GM21360 (cell line): ENCODE results near the gene CLMP.

Experiments used
- ATAC-seq: cut with Tn5 transposase; IDR thresholded peaks from one replicate; pipeline ENCODE4 v1.9.1; 2021; ENCODE audit warnings: mild to moderate bottlenecking, moderate library complexity; ENCODE audit not compliant: unreplicated experiment

CLMP gene, protein sequence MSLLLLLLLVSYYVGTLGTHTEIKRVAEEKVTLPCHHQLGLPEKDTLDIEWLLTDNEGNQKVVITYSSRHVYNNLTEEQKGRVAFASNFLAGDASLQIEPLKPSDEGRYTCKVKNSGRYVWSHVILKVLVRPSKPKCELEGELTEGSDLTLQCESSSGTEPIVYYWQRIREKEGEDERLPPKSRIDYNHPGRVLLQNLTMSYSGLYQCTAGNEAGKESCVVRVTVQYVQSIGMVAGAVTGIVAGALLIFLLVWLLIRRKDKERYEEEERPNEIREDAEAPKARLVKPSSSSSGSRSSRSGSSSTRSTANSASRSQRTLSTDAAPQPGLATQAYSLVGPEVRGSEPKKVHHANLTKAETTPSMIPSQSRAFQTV

GRCh38 chr11:123195188-123196059 lies at the start of gene CLMP:
Gene CLMP (minus strand): TSS chr11:123195248. CDS start chr11:123194940, 308 bp downstream.
- no peak for ATAC-seq

GRCh38 chr11:123241874-123242543 lies 47.0 kb upstream of the CLMP start:
- no peak for ATAC-seq

- ATAC-seq: no peak
Observed at GRCh38 chr11:123241294-123241693, 46.2 kb upstream of the CLMP start.

- no peak for ATAC-seq
Observed at GRCh38 chr11:123239191-123240150, 44.4 kb upstream of the CLMP start.

- no peak for ATAC-seq
Observed at GRCh38 chr11:123238297-123238696, 43.2 kb upstream of the CLMP start.

- ATAC-seq: no peak
Observed at GRCh38 chr11:123236879-123237278, 41.8 kb upstream of the CLMP start.

- ATAC-seq: no peak
Observed at GRCh38 chr11:123235656-123236261, 40.7 kb upstream of the CLMP start.

- ATAC-seq: no peak
Observed at GRCh38 chr11:123235117-123235655, 40.1 kb upstream of the CLMP start.

GRCh38 chr11:123233975-123234334 lies 38.9 kb upstream of the CLMP start:
- no peak for ATAC-seq

DNA sequence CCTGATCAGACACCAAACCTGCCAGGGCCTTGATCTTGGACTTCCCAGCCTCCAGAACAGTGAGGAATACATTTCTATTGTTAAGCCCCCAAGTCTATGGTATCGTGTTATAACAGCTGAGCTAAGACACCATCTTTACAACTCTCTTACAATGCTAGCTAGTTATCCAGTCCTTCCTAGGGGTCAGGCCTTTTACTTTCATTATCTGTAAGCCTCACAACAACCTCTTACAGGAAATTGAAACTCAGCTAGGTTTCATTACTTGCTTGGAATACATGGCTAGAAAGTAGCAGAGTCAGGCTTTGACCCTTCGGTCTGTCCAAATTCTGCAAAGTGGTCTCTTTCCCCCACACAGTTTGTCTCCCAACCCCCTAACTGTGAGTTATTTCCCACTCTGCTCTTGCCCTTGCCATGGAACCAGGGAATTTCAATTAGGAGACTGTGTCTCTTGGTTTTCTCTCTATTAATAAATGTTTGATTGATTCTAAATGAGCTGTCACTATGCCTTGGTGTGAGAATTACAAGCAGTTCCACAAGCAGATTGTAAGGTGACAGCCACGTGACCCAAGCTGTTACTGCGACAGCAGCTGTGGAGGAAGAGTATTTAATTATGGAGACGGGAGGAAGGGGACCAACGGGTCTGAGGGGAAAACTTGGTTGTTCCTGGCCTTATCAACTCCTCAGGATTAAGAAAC lies 38.4 kb upstream of the CLMP start:
- peak; percentile 88 for ATAC-seq

DNA sequence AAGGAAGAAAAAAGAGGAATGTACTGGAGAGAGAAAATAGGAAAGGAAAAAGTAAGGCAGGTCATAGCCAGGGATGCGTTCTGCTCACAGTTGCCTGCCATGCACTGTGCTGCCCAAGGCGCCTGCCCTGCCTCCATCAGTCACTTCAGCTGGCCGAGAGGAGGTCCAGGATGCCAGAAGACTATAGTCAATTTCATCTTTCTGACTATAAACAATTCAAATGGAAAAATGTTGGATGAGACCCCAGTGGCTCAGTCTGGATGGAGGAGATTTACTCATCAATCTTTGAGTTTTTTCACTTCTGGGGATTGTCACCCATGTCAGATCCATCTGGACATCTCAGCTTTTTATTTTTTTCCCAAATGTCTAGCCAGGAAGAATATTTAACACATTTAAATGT lies 36.7 kb upstream of the CLMP start:
- ATAC-seq: no peak

DNA sequence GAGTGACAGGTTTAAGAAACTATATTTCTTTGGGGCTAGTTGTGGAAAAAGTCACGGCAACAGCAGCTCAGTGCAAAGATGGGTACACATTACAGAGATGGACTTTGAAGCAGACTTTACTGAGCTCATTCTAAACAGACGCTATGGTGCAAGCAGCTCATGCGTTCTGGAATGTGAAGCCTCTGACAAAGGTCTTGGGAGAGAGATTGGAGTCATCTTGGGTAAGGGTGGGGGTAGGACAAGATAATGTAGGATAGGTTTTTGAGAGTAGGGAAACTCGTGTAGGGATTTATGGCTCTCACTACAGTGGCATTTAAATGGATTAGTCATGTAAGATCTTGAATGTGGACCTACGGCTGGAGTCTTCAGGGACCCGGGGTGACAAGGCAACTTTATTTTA lies 36.2 kb upstream of the CLMP start:
- ATAC-seq: no peak

DNA sequence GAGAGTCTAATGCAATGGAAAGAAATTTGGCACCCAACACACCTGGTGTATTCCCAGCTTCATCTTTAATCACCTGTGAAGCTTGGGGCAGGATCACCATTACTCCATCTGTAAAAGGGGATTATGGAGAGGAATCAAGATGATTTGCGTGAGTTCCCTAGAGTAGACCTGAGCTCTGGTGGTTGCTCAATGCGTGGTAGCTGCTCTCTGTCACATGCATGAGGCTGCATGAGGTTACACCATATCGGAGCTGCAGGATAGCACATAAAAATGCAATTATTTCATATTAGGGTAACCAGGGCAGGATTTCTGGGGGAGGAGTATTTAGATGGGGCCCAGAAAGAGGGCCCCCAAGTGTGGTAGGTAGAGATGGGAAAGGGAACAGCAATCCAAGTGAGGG lies 35.3 kb upstream of the CLMP start:
- ATAC-seq: no peak

- no peak for ATAC-seq
Observed at GRCh38 chr11:123228496-123229163, 33.6 kb upstream of the CLMP start.

DNA sequence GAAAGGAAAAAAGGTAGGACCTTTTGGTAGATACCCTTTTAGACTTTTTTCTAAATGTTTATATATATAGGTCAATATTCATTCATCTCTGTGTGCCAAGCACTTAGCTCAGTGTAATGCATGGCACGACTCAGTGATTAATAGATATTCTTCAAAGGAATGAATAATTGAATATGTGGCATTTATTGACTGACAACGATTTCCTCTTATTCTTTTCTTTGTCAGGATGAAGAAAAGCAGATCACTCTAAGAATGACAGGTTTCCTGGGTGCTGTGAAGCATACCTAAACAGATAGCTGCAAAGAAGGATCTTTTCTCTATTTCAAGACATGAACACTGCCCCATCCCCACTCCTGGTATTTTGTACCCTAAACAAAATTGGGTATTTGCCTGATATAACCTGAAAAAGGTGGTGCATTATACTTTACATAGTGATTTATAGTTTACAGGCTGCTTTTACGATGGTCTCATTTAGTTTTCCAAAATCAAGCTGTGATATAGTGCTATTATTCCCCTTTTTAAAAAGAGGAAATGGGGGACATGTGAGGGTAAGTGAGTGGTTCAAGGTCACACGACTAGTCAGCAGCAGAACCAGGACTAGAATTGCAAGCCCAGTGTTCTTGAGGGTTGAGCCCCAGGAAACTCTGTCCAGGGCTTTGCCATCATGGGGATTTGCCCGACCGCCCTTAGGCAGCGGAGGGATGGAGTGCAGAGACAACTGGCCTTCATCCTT lies 32.9 kb upstream of the CLMP start:
- no peak for ATAC-seq

GRCh38 chr11:123221584-123221983 lies 26.5 kb upstream of the CLMP start:
- ATAC-seq: no peak

- ATAC-seq: no peak
Observed at GRCh38 chr11:123221096-123221561, 26.1 kb upstream of the CLMP start.
